GM23248 (cell line): Measurements from ENCODE around the gene FAM168A.

Experiments used
- EZH2 ChIP-seq: fragments of 200-600 bp; sonication (generic); IDR thresholded peaks from 2 replicates; pipeline ENCODE4 v1.6.1; 2018; ENCODE audit warnings: antibody characterized with exemption, mild to moderate bottlenecking; ENCODE audit not compliant: insufficient read depth, poor library complexity, severe bottlenecking
- EZH2phosphoT487 ChIP-seq: fragments of 200-600 bp; sonication (generic); IDR thresholded peaks from 2 replicates; pipeline ENCODE4 v1.6.1; 2018; ENCODE audit warnings: antibody characterized with exemption, moderate library complexity, mild to moderate bottlenecking, low read depth; ENCODE audit not compliant: insufficient read depth

DNA sequence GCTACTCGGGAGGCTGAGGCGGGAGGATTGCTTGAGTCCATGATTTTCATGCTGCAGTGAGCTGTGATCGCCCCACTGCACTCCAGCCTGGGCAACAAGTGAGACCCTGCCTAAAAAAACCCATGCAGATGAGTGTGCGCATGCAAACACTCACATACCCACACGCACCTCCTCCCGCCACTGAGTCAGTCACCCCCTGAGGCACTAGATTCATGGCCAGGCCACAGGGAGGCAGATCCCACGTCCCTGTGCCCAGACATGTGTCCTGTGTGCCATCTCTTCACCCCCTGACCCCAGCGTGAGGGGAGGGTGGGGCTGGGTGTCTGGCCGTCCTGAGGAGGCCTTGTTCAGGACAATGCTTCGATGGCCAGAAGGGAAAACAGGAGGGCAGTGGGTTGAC, 206.2 kb downstream of the FAM168A start:
- TF ChIP-seq EZH2phosphoT487 (no peak), EZH2 (no peak)
